Measurements from ENCODE around the gene PRSS56.
"Not testable (repeated sequence)": the region's sequence is repeated elsewhere in the genome, so short reads cannot be mapped to it uniquely, and the experiment has no call there.

PRSS56 gene

GRCh38 chr2:232542715-232543467 lies 22.7 kb downstream of the PRSS56 start:
- DNase-seq = no peak

- no peak for DNase-seq
Observed at GRCh38 chr2:232543491-232543890, 23.3 kb downstream of the PRSS56 start.

- no peak for DNase-seq
Observed at GRCh38 chr2:232543928-232544631, 23.9 kb downstream of the PRSS56 start.

GRCh38 chr2:232544674-232545073 lies 24.5 kb downstream of the PRSS56 start:
- no peak for DNase-seq

GRCh38 chr2:232545511-232546375 lies 25.6 kb downstream of the PRSS56 start:
- no peak for DNase-seq

GRCh38 chr2:232547991-232548390 lies 27.8 kb downstream of the PRSS56 start:
- DNase-seq = no peak

GRCh38 chr2:232549655-232550353 lies 29.6 kb downstream of the PRSS56 start:
- DNase-seq = no peak

GRCh38 chr2:232550354-232551249 lies 30.4 kb downstream of the PRSS56 start, which contains the start of the genes EIF4E2 and TIGD1:
Gene EIF4E2 (plus strand): TSS chr2:232550689. CDS start chr2:232550725, 36 bp downstream.
Gene TIGD1 (minus strand): TSS chr2:232550557. CDS start chr2:232549882, 675 bp downstream.
- DNase-seq = peak; percentile 90

- no peak for DNase-seq
Observed at GRCh38 chr2:232551250-232551638, 31.1 kb downstream of the PRSS56 start.

GRCh38 chr2:232551776-232552175 lies 31.6 kb downstream of the PRSS56 start:
- no peak for DNase-seq

- DNase-seq = no peak
Observed at GRCh38 chr2:232556426-232556825, 36.2 kb downstream of the PRSS56 start.

GRCh38 chr2:232562515-232563151 lies 42.4 kb downstream of the PRSS56 start:
- DNase-seq = no peak

- DNase-seq = no peak
Observed at GRCh38 chr2:232563580-232563979, 43.4 kb downstream of the PRSS56 start.

- no peak for DNase-seq
Observed at GRCh38 chr2:232567721-232568120, 47.5 kb downstream of the PRSS56 start.

- no peak for DNase-seq
Observed at GRCh38 chr2:232568161-232568560, 48.0 kb downstream of the PRSS56 start.

- no peak for DNase-seq
Observed at GRCh38 chr2:232569541-232569940, 49.4 kb downstream of the PRSS56 start.

GRCh38 chr2:232570481-232570880 lies 50.3 kb downstream of the PRSS56 start:
- not testable (repeated sequence) for DNase-seq

GRCh38 chr2:232571026-232571474 lies 50.9 kb downstream of the PRSS56 start:
- DNase-seq = no peak

GRCh38 chr2:232573042-232573441 lies 52.9 kb downstream of the PRSS56 start:
- DNase-seq = no peak

GRCh38 chr2:232573771-232574435 lies 53.7 kb downstream of the PRSS56 start:
- no peak for DNase-seq
